Psoas muscle (tissue), 8 donors: ENCODE measurements around the gene EYS. TPM values are rescaled to one million over a fixed set of nuclear protein-coding genes. Genes with fewer than 3 reads are reported as not detected.

Experiments used
- ATAC-seq, 4 donors: fragments of 200-7000 bp; cut with Tn5 transposase; one replicate each; pipeline ENCODE4 v1.9.1; 2020; ENCODE audit warnings: moderate library complexity in 3 of 4, mild to moderate bottlenecking in 2 of 4
- DNase-seq, 2 donors: peaks; one replicate each; pipeline ENCODE4 v3.0.0-alpha.2; 2020
- H3K27ac ChIP-seq: fragments of 200-600 bp; one replicate; pipeline ENCODE4 v1.8.0; 2022
- H3K27me3 ChIP-seq, 3 donors: fragments of 200-600 bp in 1 of 3; one replicate each; pipeline versions ENCODE4 v1.6.1 to v1.8.0; 2013 to 2022; ENCODE audit warnings: low read length in 2 of 3, mild to moderate bottlenecking in 2 of 3, moderate library complexity in 1 of 3; ENCODE audit not compliant: insufficient read depth in 3 of 3
- H3K36me3 ChIP-seq, 2 donors: fragments of 200-600 bp in 1 of 2; one replicate each; pipeline versions ENCODE4 v1.6.1 to v1.8.0; 2013 to 2022; ENCODE audit warnings: low read depth in 1 of 2, mild to moderate bottlenecking in 1 of 2, moderate library complexity in 1 of 2; ENCODE audit not compliant: insufficient read depth in 1 of 2
- H3K4me1 ChIP-seq: fragments of 200-600 bp; one replicate; pipeline ENCODE4 v1.8.0; 2022
- H3K4me3 ChIP-seq: fragments of 200-600 bp; one replicate; pipeline ENCODE4 v1.8.0; 2022; ENCODE audit warnings: mild to moderate bottlenecking
- H3K9me3 ChIP-seq: fragments of 200-600 bp; one replicate; pipeline ENCODE4 v1.8.0; 2022
- CTCF ChIP-seq: fragments of 200-600 bp; IDR thresholded peaks from one replicate; pipeline ENCODE4 v1.8.0; 2022; ENCODE audit warnings: antibody characterized with exemption
- WGBS, 3 donors: extraction: QIAGEN DNeasy Blood & Tissue Kit; methylation state at CpG; one replicate each; pipeline versions ENCODE4 v1.1.6 to v1.1.7; 2013; 5-methylcytosine and 5-hydroxymethylcytosine counted together
- intact Hi-C, 2 donors: fragments of 100-400 bp; cut with DNase I; formaldehyde crosslinking; loops; one replicate each; pipeline versions ENCODE4 v1.11.0 to v1.14.2; 2022
- polyA plus RNA-seq, 3 donors: library from polyadenylated mRNA; stranded (reverse); fragments of 200-250 nt; gene quantifications; one replicate each; pipeline ENCODE4 v1.2.3, GENCODE V29; 2013
- total RNA-seq, 4 donors: library from RNA; stranded (reverse); fragmentation: NEBNext Ultra II Directional in 2 of 4; extraction: Animal tissue kit (Norgen Biotek cat#: 25700) in 2 of 4; gene quantifications; one replicate each; pipeline versions ENCODE4 v1.2.1 to v1.2.4, GENCODE V29; 2021 to 2023
- donor health status: healthy with polysubstance abuse.
- donor health status: DM: no; HTN: no; CAD: no; lungs with moderate emphysema.
- donor health status: Bipolar disorder and iron deficiency.
- donor health status: healthy.
- donor health status: DM: yes; HTN: yes; CAD: no.
- donor health status: DM: no; HTN: no; CAD: no.
- donor health status: DM: no; HTN: no; CAD: no.
- donor health status: DM: yes; HTN: yes; CAD: no.

The EYS gene
- total and polyA plus RNA-seq, 7 donors: under 0.01 TPM; not detected in 6

- no peak for DNase-seq
- no peak overlapping the region for H3K27ac ChIP-seq
- 97 to 98% (median 98%) methylated on average over 1 of the region's 1 CpG for WGBS, 3 donors
- H3K27me3 ChIP-seq: no peaks in the 10 kb centered on the region
- no peak overlapping the region for H3K4me3 ChIP-seq
- intact Hi-C loops: no loop called here
- no peaks in the 10 kb centered on the region for H3K9me3 ChIP-seq
- no peak for TF ChIP-seq CTCF
- no peaks in the 10 kb centered on the region for H3K4me1 ChIP-seq
- H3K36me3 ChIP-seq: peaks cover 2 to 97% of the 10 kb centered on the region in 2 donors
- ATAC-seq: no peak
These were observed 1998.4 kb downstream of the EYS start for GRCh38 chr6:63708631-63709030.

GRCh38 chr6:63706630-63707029, 2000.4 kb downstream of the EYS start:
- Histone ChIP-seq H3K36me3 (peaks cover 2 to 97% of the 10 kb centered on the region in 2 donors), H3K9me3 (no peaks in the 10 kb centered on the region), H3K4me1 (no peaks in the 10 kb centered on the region), H3K4me3 (no peak overlapping the region), H3K27ac (no peak overlapping the region), H3K27me3 (no peaks in the 10 kb centered on the region)
- intact Hi-C loops: no loop called here
- WGBS, 3 donors: 61 to 84% (median 72%) methylated on average over 2 of the region's 2 CpGs
- no peak for TF ChIP-seq CTCF
- DNase-seq (no peak), ATAC-seq (no peak)

GRCh38 chr6:63705707-63706106, 2001.3 kb downstream of the EYS start:
- Histone ChIP-seq H3K36me3 (peaks cover 2 to 97% of the 10 kb centered on the region in 2 donors), H3K4me1 (no peaks in the 10 kb centered on the region), H3K27ac (no peak overlapping the region), H3K9me3 (no peaks in the 10 kb centered on the region), H3K4me3 (no peak overlapping the region), H3K27me3 (no peaks in the 10 kb centered on the region)
- no peak for TF ChIP-seq CTCF
- DNase-seq (no peak), ATAC-seq (no peak)
- intact Hi-C loops: no loop called here
- 91 to 93% (median 93%) methylated on average over 2 of the region's 2 CpGs for WGBS, 3 donors

- Histone ChIP-seq H3K4me3 (no peak overlapping the region), H3K36me3 (peaks cover 0 to 16% of the 10 kb centered on the region in 2 donors), H3K4me1 (no peaks in the 10 kb centered on the region), H3K9me3 (no peaks in the 10 kb centered on the region), H3K27ac (no peak overlapping the region), H3K27me3 (no peaks in the 10 kb centered on the region)
- DNase-seq (no peak), ATAC-seq (no peak)
- intact Hi-C loops: no loop called here
- no peak for TF ChIP-seq CTCF
These were observed 2016.8 kb downstream of the EYS start for GRCh38 chr6:63690221-63690620.

- Histone ChIP-seq H3K4me3 (no peak overlapping the region), H3K27me3 (no peaks in the 10 kb centered on the region), H3K4me1 (no peaks in the 10 kb centered on the region), H3K36me3 (peaks cover 5 to 16% of the 10 kb centered on the region in 2 donors), H3K27ac (no peak overlapping the region), H3K9me3 (no peaks in the 10 kb centered on the region)
- ATAC-seq (no peak), DNase-seq (no peak)
- no peak for TF ChIP-seq CTCF
- 93 to 98% (median 98%) methylated on average over 2 of the region's 2 CpGs for WGBS, 3 donors
- intact Hi-C loops: no loop called here
These were observed 2017.6 kb downstream of the EYS start for GRCh38 chr6:63689421-63689820.
